BE2C (cell line): ENCODE data around the gene NXNL2.

Experiments used
- DNase-seq: peaks from one replicate; pipeline ENCODE4 v3.0.0-alpha.2; 2020
- H3K27me3 ChIP-seq: fragments of 250-450 bp; sonication (Bioruptor Pico); 2 replicates; pipeline ENCODE4 v1.5.1; 2020; ENCODE audit warnings: mild to moderate bottlenecking
- H3K36me3 ChIP-seq: fragments of 250-450 bp; sonication (Bioruptor Pico); 2 replicates; pipeline ENCODE4 v1.5.1; 2020; ENCODE audit warnings: mild to moderate bottlenecking
- H3K4me1 ChIP-seq: fragments of 250-450 bp; sonication (Bioruptor Pico); 2 replicates; pipeline ENCODE4 v1.5.1; 2020
- H3K4me3 ChIP-seq: 2 replicates; pipeline ENCODE4 v1.5.1; 2011; ENCODE audit warnings: low read depth, low read length
- H3K9me3 ChIP-seq: fragments of 250-450 bp; sonication (Bioruptor Pico); 2 replicates; pipeline ENCODE4 v1.5.1; 2020
- TF ChIP-seq, protein P1 (sequence below): IDR thresholded peaks from 2 replicates; pipeline ENCODE4 v1.5.1; 2012; ENCODE audit warnings: mild to moderate bottlenecking, low read depth, low read length

The NXNL2 gene

DNA sequence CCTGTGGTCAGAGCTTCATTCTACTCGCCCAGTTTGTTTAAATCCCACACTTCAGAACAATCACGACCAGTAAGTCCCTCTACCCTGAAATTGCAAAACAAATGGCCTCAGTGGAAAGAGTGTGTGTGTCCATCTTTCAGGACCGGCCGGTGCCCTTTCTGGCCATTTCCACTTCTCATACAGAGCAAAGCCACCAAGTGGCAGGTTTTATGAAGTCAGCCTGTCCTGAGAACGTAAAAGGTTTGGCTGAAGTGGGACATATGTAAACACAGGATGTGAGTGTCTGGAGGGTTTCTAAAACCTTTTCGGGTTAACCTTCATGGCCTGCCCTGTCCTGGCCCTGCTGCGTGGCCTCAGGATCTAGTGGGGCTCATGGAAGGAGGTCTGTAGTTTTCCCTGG lies 24.7 kb downstream of the NXNL2 start:
- DNase-seq = no peak
- Histone ChIP-seq H3K27me3 (no peaks in the 10 kb centered on the region), H3K36me3 (no peaks in the 10 kb centered on the region), H3K4me3 (no peak overlapping the region), H3K9me3 (no peaks in the 10 kb centered on the region), H3K4me1 (no peaks in the 10 kb centered on the region)
- TF ChIP-seq, protein P1, sequence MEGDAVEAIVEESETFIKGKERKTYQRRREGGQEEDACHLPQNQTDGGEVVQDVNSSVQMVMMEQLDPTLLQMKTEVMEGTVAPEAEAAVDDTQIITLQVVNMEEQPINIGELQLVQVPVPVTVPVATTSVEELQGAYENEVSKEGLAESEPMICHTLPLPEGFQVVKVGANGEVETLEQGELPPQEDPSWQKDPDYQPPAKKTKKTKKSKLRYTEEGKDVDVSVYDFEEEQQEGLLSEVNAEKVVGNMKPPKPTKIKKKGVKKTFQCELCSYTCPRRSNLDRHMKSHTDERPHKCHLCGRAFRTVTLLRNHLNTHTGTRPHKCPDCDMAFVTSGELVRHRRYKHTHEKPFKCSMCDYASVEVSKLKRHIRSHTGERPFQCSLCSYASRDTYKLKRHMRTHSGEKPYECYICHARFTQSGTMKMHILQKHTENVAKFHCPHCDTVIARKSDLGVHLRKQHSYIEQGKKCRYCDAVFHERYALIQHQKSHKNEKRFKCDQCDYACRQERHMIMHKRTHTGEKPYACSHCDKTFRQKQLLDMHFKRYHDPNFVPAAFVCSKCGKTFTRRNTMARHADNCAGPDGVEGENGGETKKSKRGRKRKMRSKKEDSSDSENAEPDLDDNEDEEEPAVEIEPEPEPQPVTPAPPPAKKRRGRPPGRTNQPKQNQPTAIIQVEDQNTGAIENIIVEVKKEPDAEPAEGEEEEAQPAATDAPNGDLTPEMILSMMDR = no peak

DNA sequence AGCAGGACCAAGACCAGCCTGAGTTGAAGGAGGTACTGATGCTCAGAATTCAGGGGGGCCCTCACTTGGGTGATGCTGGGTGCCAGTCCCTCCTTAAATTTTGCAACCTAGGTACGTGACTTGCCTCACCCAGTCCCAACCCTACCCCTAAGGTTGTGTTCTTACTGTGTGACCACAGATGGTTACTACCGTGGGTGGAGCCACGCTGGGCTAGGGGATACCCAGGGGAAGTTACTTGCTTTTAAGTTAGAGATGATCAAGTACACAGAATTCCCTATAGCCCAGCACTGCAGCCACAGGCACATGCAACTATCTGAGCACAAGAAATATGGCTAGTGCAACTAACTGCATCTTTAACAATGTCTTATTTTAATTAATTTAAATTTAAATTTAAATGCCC lies 32.9 kb downstream of the NXNL2 start:
- Histone ChIP-seq H3K27me3 (no peaks in the 10 kb centered on the region), H3K4me1 (no peaks in the 10 kb centered on the region), H3K36me3 (no peaks in the 10 kb centered on the region), H3K9me3 (no peaks in the 10 kb centered on the region), H3K4me3 (no peak overlapping the region)
- DNase-seq = no peak
- TF ChIP-seq, protein P1 = no peak

DNA sequence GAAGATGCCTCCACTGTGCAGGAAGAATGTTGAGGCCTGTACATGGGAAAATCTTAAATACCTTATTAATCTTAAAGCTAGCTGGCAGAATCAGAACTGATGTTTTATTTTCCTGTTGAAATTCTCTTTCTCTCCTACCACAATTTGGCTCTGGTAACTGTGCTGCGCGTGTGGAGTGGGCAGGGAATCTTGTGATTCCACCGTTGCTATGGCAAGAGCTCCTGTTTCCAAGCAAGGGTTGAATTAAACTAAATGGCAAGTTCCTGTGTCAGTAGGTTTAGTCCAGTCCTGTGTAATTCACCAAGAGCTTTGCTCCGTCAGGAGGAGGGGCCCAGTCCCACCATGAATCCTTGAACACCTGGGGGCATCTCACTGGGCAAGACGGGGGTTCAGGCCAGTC lies 36.4 kb downstream of the NXNL2 start:
- no peaks in the 10 kb centered on the region for H3K36me3 ChIP-seq
- DNase-seq = no peak
- no peaks in the 10 kb centered on the region for H3K4me1 ChIP-seq
- TF ChIP-seq, protein P1 = no peak
- H3K27me3 ChIP-seq = no peaks in the 10 kb centered on the region
- H3K4me3 ChIP-seq = no peak overlapping the region
- H3K9me3 ChIP-seq = no peaks in the 10 kb centered on the region

DNA sequence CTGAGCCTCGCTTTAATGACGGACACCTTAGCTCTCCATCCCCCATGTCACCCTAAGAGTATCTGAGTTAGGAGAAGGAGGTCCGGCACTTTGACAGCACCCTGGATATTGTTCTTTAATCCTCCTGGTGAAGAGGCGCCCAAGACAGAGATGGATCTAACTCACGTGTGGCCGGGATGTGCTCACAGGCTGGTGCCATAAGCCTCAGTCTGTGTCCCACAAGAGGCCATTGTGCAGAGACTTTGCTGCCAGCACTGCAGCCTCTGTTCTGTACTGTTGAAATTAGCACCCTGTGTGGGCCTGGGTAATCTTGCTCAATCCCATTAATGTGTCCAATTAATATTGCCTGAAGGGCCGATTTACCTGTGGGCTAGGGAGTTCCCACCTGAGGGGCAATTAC lies 37.7 kb downstream of the NXNL2 start:
- H3K4me3 ChIP-seq = no peak overlapping the region
- TF ChIP-seq, protein P1 = no peak
- no peaks in the 10 kb centered on the region for H3K9me3 ChIP-seq
- no peaks in the 10 kb centered on the region for H3K27me3 ChIP-seq
- no peaks in the 10 kb centered on the region for H3K4me1 ChIP-seq
- DNase-seq = no peak
- H3K36me3 ChIP-seq = no peaks in the 10 kb centered on the region

DNA sequence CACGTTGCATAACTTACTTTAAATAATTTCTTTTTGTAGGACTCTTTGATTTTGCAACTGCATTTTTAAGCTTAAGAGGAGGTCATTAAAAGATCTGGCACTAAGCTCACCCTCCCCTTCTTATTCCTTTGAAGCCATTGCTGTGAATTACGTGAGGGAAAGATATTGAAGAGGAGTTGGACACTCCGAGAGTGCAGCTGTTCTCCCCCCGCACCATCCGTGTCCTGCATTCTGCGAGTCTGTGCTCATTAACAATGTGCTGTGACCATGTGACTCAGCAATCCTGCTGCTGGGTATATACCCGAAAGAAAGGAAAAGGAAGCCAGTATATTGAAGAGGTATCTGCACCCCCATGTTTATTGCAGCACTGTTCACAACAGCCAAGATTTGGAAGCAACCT lies 40.0 kb downstream of the NXNL2 start:
- no peaks in the 10 kb centered on the region for H3K27me3 ChIP-seq
- H3K9me3 ChIP-seq = no peaks in the 10 kb centered on the region
- TF ChIP-seq, protein P1 = no peak
- H3K4me3 ChIP-seq = no peak overlapping the region
- DNase-seq = no peak
- no peaks in the 10 kb centered on the region for H3K36me3 ChIP-seq
- no peaks in the 10 kb centered on the region for H3K4me1 ChIP-seq

DNA sequence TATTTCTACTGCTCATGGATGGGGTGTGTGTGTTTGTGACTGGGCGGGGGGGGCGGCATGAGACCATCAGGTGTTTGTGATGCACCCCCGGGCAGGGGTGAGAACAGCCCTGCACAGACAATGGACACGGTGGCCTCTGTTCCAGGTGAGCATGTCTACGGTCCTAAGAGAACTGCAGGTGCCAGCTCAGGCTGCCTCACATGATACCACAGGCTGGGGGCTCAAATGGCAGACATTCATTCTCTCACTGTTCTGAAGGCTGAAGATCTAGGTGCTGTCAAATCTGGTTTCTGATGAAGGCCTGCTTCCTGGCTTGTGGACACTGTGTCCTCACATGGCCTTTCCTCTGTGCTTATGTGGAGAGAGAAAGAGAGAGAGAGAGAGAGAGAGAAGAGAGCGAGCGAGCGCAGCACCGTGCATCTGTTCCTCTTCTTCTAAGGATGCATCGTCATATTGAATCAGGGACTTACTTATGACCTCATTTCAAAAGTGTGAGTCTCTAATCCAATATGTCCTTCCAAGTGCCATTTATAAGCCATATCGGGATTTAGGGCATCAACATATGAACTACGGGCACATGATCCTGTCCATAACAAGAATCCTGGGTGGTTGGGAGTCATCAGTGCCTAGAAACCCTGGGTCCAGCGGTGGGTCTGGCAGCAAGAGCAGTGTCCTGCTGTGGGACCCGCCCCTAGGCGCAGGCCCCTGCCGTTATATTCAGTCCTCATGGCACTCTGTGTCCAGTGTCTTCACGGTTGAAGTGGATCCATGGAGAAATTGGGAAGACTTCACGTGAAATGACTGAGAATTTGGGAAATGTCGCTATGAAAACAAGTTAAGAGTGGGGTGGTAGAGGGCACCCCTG lies 42.5 kb downstream of the NXNL2 start:
- H3K27me3 ChIP-seq = no peaks in the 10 kb centered on the region
- H3K36me3 ChIP-seq = no peaks in the 10 kb centered on the region
- TF ChIP-seq, protein P1 = no peak
- DNase-seq = no peak
- H3K4me1 ChIP-seq = no peaks in the 10 kb centered on the region
- no peak overlapping the region for H3K4me3 ChIP-seq
- H3K9me3 ChIP-seq = no peaks in the 10 kb centered on the region
